GM19468 (cell line): ENCODE measurements around the gene LDLRAD4.

Source experiments
- ATAC-seq: cut with Tn5 transposase; IDR thresholded peaks from one replicate; pipeline ENCODE4 v1.9.1; 2021; ENCODE audit warnings: mild to moderate bottlenecking, moderate library complexity, moderate number of reproducible peaks; ENCODE audit not compliant: unreplicated experiment; ENCODE audit errors: extremely low read depth

The LDLRAD4 gene

DNA sequence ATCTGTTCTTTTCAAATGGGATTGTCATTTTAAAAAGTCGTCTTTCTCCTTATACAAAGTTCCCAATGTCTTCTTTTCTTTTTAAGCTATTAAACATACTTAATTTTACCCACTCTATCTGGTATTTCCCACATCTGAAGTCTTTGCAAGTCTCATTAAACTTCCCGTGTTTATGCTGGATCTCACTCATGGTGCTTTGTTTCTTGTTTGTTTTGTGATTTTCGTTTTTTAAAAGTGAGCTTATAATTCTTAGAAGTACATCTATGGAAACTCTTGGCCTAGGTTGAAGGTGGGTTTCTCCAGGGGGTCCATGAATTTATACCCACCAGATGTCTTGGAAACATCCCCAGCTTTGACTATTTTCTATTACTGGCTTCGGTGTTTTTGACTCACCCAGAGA lies 299.8 kb downstream of the LDLRAD4 start:
- ATAC-seq = no peak

DNA sequence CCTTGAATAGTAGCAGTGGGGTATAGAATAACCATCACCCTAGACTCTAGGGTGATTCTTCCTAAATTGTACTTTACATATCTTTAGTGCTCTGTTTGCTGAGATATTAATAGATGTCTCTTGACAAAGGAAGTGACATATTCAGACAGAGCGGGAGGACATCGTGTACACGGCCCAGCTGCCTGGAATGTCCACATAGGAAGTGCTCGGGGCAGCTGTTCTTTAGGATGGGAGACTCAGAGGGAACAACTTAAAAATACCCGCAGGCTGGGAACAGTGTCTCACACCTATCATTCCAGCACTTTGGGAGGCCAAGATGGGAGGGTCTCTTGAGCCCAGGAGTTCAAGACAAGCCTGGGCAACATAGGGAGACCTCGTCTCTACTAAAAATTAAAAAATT lies 301.7 kb downstream of the LDLRAD4 start:
- ATAC-seq = no peak

DNA sequence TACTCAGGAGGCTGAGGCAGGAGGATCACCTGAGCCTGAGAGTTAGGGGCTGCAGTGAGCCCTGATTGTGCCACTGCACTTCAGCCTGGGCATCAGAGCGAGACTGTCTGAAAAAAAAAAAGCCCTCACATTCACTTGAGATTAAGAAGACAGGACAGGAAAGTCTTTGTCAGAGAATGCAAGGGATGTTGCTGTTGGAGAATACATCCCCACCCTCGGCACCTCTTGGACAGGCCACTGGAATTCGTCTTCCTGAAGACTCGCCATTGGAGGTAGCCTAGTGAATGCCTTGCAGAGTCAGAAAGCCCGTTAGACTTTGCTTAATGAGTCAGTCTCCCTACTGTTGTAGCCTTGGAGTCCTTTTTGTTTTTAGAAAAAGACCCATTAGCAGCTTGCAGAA lies 302.2 kb downstream of the LDLRAD4 start:
- no peak for ATAC-seq

DNA sequence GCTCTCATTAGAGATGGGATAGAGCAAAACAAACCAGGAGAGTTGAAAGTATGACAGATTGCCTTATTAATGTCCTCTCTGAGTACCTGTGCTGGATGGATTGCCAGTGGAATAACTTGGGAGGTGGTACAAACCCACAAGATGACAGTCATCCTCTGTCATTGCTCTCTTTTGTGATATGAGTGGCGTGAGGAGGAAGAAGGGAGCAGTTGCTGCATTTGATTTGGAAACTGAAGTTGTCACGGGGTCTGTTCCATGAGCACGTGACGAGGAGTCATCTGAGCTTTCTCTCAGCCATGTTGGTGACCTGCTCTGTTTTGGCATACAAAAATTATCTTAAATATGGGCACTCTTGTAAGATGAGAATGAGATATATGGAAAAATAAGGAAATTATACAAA lies 302.9 kb downstream of the LDLRAD4 start:
- no peak for ATAC-seq

DNA sequence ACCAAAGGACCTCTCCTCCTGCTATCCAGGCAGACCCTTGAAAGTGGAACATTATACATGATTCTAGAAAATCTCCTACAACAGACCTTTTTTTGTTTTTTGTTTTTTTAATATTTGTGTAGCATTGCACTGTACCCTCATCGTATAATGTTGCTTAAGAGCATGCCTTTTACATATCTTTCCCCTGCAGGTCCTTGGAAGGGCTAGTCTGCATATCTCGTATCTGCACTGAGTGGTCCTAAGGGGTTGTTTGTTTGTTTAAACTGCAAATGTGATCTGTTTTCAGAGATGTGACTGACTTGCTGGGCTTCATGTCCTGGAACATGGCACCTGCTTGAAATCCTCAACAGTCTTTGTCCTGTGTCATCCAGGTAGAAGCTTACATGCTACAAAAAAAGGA lies 303.7 kb downstream of the LDLRAD4 start:
- no peak for ATAC-seq

DNA sequence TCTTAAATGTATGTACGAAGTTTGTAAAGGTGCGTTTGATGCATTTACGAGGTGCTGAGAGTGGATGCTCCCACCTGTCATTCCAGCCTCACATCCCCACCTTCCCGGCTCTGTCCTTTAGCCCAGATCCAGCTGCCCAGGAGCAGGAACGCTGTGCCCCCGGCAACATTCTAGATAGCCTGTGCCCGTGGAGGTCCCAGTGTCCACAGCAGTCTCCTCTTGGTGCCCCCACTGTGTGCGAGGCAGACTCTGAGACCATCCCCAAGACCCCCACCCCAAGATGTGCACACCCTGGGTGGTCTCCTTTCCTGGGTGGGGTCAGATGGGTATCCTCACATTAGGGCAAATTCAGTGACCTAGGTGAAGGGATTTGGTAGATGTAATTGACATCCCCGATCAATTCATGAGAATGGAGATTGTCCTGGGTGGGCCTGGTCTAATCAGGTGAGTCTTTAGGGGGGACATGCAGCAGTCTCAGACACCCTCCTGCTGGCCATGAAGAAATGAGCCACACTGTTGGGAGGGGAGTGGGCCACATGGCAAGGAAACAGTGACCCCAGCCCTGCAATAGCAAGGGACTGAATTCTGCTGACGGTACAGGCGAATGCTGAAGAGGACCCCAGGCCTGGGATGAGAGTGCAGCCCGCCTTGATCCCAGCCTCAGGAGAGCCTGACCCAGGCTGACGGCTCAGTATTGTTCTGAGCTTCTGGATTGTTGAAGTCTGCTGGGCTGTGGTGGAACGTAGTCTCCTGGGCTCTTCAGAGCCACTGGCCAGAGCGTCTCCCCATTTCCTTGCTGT lies 304.5 kb downstream of the LDLRAD4 start:
- ATAC-seq = no peak

DNA sequence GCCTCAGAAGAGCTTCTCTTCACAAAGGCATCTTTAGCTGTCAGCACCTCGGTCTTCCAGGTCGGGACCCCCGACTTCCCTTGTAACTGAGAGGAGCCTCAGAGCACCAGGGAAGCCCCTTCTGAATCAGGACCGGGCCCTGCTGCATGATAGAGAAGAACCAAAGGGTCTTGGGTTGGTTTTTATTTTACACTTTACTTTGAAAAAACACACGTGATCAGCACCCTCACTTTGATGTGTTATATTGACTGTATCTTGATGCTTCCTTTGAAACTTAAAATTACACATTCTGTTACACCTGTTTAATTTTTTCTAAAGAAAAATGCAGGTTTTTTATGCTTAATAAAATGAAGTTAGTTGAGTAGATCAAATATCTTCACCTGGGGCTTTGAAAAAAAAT lies 305.5 kb downstream of the LDLRAD4 start:
- no peak for ATAC-seq

DNA sequence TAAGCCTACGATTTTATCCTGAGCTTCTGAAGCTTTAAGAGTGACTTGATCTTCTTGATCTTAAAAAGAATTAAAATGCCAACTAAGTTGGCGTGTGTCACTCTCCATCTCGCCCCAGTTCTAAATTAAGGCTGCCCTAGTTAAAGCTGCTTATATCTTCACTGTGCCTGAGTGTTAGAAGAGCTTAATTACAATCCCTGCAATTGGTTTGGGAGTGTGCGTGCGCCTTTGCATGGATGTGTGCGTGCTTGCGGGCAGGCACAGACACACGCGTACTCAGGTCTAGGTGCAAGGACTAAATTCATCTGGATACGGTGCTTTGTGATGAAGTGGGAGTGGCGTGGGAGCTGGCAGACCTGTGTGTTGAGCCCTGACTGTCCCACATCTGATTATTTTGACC lies 306.3 kb downstream of the LDLRAD4 start:
- ATAC-seq = no peak

DNA sequence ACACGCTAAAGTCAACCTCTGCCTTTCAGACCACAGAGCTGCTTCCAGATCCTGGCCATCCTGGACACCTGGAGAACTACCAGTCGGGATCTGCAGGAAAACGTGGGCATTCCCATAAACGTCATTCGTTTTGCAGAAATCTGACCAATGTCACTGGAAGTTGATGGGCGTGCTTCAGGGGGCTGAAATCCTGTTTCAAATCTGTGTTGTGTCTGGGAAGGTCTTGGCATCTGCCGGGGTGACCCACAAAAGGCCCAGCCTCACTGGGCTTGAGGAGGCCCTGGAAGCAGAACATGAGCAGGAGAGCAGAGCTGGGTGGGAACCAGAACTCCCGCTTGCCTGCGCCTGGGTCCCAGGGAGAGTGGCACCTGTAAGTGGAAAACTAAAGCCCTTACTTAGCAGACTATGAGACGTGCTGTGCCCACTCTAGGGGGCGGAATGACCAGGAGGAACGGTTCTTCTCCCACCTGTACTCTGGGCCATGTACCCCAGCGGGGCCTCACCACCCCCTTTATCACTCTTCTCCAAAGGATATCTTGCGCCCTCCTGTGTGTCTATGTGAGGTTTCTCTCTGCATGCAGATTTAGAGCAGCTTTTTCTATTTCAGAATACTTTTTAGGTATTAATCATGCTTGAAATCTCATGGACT lies 306.9 kb downstream of the LDLRAD4 start:
- no peak for ATAC-seq

DNA sequence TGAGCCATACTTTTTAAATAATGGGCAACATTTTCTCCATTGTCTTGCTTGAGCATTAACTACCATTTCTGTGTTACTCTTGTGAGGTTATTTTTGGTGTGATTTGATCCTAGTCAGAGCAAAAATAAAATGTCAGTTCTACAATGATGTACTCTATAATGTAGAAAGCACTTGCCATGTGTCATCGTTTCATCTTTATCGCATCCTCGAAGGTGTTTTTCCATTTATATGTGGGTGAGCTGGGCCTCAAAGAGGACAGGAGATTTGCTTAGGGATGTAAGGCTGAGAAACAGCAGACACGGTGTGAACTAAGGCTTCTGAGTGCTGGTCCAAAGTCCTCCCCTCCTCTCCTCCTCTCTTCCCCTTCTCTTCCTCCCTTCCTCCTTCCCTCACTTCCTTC lies 308.0 kb downstream of the LDLRAD4 start:
- ATAC-seq = no peak

DNA sequence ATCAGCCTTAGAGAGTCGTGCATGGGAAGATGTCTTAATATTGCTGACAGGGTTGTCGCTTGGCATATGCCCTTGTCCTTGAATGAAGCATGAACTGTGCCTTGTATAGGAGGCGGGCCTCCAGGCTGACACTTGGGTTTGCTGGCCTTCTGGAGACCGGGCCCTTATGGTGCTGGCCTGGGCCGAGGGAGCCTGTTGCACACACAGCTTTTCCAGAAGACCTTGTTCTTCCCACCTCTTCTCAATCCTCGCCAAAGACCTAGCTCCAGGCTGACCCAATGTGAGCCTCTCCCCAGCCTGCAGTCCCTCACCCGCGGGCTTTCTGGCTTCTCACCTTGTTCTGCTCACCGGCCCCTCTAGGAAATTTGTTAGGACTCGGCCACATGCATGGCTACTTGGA lies 308.7 kb downstream of the LDLRAD4 start:
- ATAC-seq = no peak

DNA sequence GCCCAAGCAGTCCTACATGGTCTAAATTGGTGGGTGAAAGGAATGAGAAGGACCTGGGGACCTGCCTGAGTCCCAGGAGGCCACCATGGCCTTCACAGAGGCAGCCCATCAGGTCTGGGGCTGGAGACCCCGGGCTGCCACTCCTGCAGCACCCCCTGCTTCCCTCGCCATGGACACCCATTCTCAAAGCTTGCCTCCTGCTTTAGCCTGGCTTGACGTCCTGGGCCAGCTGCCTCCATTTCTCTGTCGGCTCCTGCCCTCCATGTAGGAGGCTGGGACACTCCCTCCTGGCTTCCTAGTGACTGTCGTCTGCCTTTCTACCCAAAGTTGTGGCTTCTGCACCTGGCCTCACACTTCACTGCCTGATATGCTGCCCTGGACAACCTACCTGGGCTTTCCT lies 309.2 kb downstream of the LDLRAD4 start:
- ATAC-seq = no peak

DNA sequence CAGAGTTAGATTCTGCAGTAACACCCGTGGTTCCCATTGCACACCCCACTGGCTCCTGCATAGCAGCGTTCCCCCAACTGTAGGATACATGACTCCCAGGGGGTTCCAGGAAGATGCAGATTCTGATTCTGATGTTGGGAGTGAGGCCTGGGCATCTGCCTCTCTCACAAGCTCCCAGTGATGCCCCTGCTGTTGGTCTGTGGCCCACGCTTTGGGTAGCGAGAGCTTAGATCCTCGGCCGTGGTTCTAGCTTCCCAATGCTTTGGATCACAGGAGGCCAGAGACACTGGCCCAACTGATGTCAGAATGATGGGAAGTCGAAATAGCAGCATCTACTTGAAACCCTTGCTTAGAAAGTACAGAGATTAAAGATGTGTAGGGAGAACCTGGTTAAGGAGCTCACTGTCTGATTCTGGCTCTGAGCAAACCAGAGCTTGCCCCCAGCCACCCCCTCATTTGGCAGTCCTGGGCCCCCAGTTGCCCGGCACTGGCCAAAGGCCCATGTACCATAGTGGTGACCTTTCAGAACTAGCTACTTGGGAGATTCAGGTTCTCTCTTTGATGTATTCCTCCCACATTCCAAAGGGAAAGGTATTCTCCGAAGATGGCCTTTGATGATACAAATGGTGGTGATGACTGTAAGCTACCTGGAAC lies 310.3 kb downstream of the LDLRAD4 start:
- no peak for ATAC-seq

DNA sequence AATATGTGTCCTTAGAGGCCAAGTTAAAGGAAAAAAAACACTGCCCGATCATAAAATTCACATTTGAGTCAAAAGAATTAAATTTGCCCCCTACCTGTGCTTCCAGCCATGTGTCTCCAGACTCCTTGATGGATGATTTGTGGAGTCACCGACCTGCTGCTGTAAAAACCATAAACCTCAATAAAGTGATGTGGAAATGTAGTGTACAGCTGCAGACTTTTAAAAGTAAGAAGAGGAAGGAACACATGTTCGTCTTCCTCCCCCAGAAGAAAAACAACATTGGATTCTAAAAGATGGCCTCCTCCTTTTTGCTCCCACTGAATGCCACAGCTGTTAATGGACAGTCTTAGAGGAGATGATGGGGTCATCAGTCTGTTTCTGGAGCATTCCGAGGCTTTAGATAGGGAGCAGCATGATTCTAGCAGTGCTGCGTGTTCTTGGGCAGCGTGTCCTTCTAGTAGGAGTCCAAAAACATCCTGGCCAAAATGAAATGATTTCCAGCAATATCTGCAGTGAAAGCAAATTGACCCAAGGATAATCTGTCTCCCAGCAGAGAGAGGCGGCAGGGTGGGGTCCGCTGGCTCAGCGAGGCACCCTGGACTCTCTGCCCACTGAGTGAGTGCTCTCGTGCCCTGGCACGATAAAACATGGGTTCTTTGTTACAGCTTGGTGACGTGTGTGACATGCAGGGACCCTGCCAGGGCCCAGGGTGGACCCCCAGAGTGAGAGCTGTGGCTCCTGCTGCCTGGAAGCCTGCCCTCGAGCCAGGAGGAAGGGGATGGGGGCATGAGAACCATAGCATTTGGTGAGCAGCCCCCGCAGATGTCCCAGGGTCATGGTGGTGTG lies 311.7 kb downstream of the LDLRAD4 start:
- ATAC-seq = no peak

DNA sequence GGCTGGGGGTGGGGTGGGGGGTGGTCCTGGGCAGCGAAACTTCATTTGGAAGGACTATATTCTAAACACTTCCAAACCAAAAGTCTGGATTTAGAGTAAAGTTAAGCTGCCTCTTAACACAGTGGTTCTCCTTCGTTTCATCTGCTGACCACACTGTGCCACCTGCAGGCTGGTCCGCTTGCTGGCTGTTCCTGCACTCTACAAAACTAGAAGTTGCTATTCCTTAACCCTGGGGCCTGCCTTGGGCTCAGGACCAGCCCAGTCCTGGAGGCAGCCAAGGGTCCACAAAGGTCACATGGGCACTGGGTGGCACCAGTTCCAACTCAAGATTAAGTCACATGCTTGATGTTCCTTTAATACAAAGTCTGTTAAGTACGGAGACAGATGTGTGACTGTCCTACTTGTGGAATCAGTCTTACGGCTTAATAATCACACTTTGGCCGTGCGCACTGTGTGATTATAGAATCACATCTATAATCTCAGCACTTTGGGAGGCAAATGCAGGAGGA lies 312.4 kb downstream of the LDLRAD4 start:
- ATAC-seq = no peak

DNA sequence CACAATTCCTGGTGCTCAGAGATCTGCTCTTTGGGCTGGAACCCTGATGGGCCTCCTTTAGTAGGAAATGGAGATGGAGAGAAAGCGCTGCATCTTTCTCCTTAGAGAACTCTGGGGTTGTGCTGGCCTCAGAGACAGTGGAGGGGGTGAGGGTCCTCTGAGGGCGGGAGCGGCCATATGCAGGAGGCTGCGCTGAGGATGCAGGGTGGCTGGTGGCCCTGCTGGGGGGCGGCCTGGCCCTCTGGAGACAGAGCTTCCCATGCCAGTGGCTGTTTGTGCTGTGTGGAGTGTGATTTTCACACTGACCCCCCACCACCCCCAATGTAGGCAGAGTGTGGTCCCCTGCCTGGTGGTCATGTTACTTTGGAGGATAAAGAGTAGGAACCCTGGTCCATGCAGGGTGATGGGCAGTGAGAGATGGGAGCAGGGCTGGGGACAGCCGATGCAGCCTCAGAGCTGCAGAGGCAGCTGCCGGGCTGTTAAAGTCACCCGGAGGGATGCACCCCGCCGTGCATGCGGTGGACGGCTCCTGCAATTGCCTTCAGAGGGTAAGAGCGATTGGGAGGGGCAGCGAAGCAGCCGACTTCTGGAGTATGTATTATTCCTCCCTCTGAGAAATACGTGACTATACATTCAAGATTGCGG lies 313.2 kb downstream of the LDLRAD4 start:
- no peak for ATAC-seq

DNA sequence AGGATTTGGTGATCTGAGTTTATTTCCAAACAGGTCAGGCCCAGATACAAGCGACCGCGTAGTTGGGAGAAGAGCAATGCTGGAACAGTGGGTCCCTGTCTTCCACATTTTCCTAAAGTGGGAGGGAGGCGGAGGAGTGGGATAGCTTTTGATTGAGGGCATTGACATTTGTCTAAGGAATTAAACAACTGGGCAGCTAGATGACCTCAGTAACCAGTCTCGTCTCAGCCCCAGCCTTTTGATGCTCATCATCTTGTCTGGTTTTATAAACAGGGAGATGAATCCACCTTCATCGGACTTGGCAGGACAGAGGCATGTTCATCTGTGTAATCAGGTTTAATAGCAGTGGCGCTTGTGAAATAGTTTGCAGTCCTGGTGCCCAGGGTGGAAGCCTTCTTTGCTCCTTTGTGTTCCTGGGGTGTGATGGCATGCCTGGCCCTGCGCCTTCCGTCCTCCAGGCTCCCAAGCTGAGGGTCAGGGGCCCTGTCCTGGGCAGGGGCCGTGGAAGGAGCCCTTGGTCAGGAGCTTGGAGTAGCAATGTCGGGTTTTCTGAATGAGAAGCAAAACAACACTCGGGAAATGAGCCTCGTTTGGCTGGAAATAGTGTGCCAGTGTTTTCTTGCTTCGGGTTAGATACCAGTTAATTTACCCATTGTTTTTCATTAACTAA lies 314.0 kb downstream of the LDLRAD4 start:
- ATAC-seq = no peak

DNA sequence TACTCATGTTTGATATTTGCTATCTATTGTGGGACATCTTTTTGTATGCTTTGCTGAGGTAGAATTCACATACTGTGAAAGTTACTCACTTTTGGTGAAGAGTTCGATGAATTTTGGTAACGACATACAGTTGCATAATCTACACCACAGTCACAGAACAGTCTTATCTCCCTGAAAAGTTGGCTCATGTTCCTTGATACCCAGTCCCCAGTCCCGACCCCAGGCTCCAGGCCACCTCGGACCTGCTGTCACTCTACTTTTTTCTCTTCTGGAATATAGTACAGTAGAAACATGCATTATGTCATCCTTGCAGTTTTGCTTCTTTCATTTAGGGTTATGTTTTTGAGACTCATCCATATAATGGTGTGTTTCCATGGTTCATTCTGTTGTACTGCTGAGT lies 316.1 kb downstream of the LDLRAD4 start:
- no peak for ATAC-seq

DNA sequence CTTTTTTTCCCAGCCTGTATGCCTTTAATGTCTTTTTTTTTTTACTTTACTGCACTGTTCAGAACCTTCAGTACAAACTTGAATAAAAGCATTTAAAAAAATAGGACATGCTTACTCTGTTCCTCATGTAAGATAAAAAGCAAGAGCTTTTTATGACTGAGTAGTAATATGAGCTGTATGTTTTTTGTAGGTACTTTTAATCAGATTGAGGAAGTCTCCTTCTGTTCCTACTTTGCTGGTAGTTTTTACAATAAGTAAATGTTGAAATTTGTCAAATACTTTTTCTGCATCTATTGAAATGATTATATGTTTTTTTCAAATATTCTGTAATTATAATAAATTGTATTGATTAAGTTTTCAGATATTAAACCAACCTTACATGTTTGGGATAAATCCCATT lies 318.0 kb downstream of the LDLRAD4 start:
- ATAC-seq = no peak
